Right renal pelvis (tissue), 4 donors: ENCODE measurements around the gene SLC47A2. TPM values are rescaled to one million over a fixed set of nuclear protein-coding genes. Genes with fewer than 3 reads are reported as not detected.

Source experiments
- DNase-seq, 4 donors: peaks; one replicate each; pipeline ENCODE4 v3.0.0-alpha.2; 2013; ENCODE audit warnings: low read depth in 4 of 4, low spot score in 3 of 4, missing footprints in 1 of 4
- polyA plus RNA-seq, 4 donors: library from polyadenylated mRNA; unstranded; fragments of 120-200 nt; gene quantifications; one replicate each; pipeline ENCODE4 v1.2.1, GENCODE V29; 2013; ENCODE audit not compliant: insufficient read length in 4 of 4

Gene SLC47A2
- polyA plus RNA-seq, 4 donors: 5.8 to 7.4 (median 6.8) TPM

GRCh38 chr17:19747829-19748806 lies 31.7 kb upstream of the SLC47A2 start, which contains the start of gene ALDH3A1:
Gene ALDH3A1, minus strand, starts transcription at chr17:19748298. Its CDS starts 3,169 bp downstream, at chr17:19745129.
- peak in 2 of 4 donors; percentile 34 to 40 for DNase-seq

GRCh38 chr17:19747159-19747719 lies 30.9 kb upstream of the SLC47A2 start:
- DNase-seq: no peak

- DNase-seq: no peak
Observed at GRCh38 chr17:19746517-19746916, 30.1 kb upstream of the SLC47A2 start.

- peak; percentile 81 to 87 (median 82) for DNase-seq
Observed at GRCh38 chr17:19744922-19745757, 28.8 kb upstream of the SLC47A2 start.

GRCh38 chr17:19744492-19744891 lies 28.1 kb upstream of the SLC47A2 start:
- no peak for DNase-seq

- no peak for DNase-seq
Observed at GRCh38 chr17:19743101-19744100, 27.0 kb upstream of the SLC47A2 start.

- DNase-seq: no peak
Observed at GRCh38 chr17:19742495-19742894, 26.1 kb upstream of the SLC47A2 start.

- no peak for DNase-seq
Observed at GRCh38 chr17:19741832-19742457, 25.6 kb upstream of the SLC47A2 start.

- no peak for DNase-seq
Observed at GRCh38 chr17:19740933-19741332, 24.5 kb upstream of the SLC47A2 start.

- no peak for DNase-seq
Observed at GRCh38 chr17:19739241-19740201, 23.1 kb upstream of the SLC47A2 start.

GRCh38 chr17:19738757-19739156 lies 22.4 kb upstream of the SLC47A2 start:
- no peak for DNase-seq

- DNase-seq: no peak
Observed at GRCh38 chr17:19738073-19738449, 21.7 kb upstream of the SLC47A2 start.

GRCh38 chr17:19737305-19738072 lies 21.1 kb upstream of the SLC47A2 start:
- no peak for DNase-seq

- DNase-seq: no peak
Observed at GRCh38 chr17:19736071-19736470, 19.7 kb upstream of the SLC47A2 start.

GRCh38 chr17:19733953-19734526 lies 17.7 kb upstream of the SLC47A2 start:
- DNase-seq: no peak

GRCh38 chr17:19731626-19732025 lies 15.2 kb upstream of the SLC47A2 start:
- DNase-seq: no peak

- DNase-seq: no peak
Observed at GRCh38 chr17:19730843-19731242, 14.5 kb upstream of the SLC47A2 start.
